ENCODE measurements around the gene ZWILCH.

GRCh38 chr15:66564136-66565041, 59.3 kb downstream of the ZWILCH start:
- TF ChIP-seq, protein P1, sequence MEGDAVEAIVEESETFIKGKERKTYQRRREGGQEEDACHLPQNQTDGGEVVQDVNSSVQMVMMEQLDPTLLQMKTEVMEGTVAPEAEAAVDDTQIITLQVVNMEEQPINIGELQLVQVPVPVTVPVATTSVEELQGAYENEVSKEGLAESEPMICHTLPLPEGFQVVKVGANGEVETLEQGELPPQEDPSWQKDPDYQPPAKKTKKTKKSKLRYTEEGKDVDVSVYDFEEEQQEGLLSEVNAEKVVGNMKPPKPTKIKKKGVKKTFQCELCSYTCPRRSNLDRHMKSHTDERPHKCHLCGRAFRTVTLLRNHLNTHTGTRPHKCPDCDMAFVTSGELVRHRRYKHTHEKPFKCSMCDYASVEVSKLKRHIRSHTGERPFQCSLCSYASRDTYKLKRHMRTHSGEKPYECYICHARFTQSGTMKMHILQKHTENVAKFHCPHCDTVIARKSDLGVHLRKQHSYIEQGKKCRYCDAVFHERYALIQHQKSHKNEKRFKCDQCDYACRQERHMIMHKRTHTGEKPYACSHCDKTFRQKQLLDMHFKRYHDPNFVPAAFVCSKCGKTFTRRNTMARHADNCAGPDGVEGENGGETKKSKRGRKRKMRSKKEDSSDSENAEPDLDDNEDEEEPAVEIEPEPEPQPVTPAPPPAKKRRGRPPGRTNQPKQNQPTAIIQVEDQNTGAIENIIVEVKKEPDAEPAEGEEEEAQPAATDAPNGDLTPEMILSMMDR (optimal IDR thresholded peaks at IDR 0.05 in 1 of 3, IDR thresholded peaks at IDR 0.05 in 1 of 3, conservative IDR thresholded peaks at IDR 0.05 in 1 of 3; ENCODE audit: extremely low read depth in 1 of 3, insufficient read depth in 2 of 3, low read length in 3 of 3): no peak
- TF ChIP-seq EZH2 (IDR thresholded peaks at IDR 0.05; ENCODE audit: low read length): no peak
